Gastroesophageal sphincter (tissue), 4 donors: ENCODE data around the gene C17orf50. TPM values are rescaled to one million over a fixed set of nuclear protein-coding genes. Genes with fewer than 3 reads are reported as not detected.

ENCODE experiments used
- ATAC-seq: fragments of 150-250 bp; one replicate; pipeline ENCODE4 v1.9.1; 2016; ENCODE audit warnings: mild to moderate bottlenecking, moderate library complexity
- H3K27ac ChIP-seq, 4 donors: fragments of 200-600 bp; sonication (generic) in 3 of 4; 1 replicate in 3 of 4; 2 replicates in 1 of 4; pipeline ENCODE4 v1.5.1; 2016 to 2019
- H3K27me3 ChIP-seq: fragments of 200-600 bp; sonication (generic); one replicate; pipeline ENCODE4 v1.5.1; 2019
- H3K36me3 ChIP-seq, 2 donors: fragments of 200-600 bp; sonication (generic); one replicate each; pipeline ENCODE4 v1.5.1; 2019; ENCODE audit warnings: control low read depth in 1 of 2
- H3K4me1 ChIP-seq, 3 donors: fragments of 200-600 bp; sonication (generic); 1 replicate in 2 of 3; 2 replicates in 1 of 3; pipeline ENCODE4 v1.5.1; 2016 to 2019; ENCODE audit warnings: control low read depth in 2 of 3
- H3K4me3 ChIP-seq, 2 donors: fragments of 200-600 bp; sonication (generic); one replicate each; pipeline ENCODE4 v1.5.1; 2019; ENCODE audit warnings: mild to moderate bottlenecking in 1 of 2, moderate library complexity in 1 of 2
- H3K9me3 ChIP-seq, 3 donors: fragments of 200-600 bp; sonication (generic); one replicate each; pipeline ENCODE4 v1.5.1; 2017 to 2019; ENCODE audit warnings: control low read depth in 2 of 3
- EP300 ChIP-seq: sonication (generic); formaldehyde crosslinking; IDR thresholded peaks from one replicate; pipeline ENCODE4 v1.6.1; 2017; ENCODE audit warnings: antibody characterized with exemption, mild to moderate bottlenecking
- POLR2A ChIP-seq, 2 donors: fragments of 450-650 bp; IDR thresholded peaks; one replicate each; pipeline ENCODE4 v1.6.1; 2017; ENCODE audit warnings: antibody characterized with exemption in 2 of 2, mild to moderate bottlenecking in 2 of 2, moderate library complexity in 1 of 2
- POLR2AphosphoS5 ChIP-seq: sonication (generic); formaldehyde crosslinking; IDR thresholded peaks from one replicate; pipeline ENCODE4 v1.6.1; 2017; ENCODE audit warnings: antibody characterized with exemption
- WGBS, 2 donors: methylation state at CpG; one replicate each; pipeline ENCODE4 v1.1.5; 2018; ENCODE audit warnings: low coverage in 1 of 2; 5-methylcytosine and 5-hydroxymethylcytosine counted together
- total RNA-seq, 4 donors: library from RNA; depleted of rRNA; stranded (reverse); fragments of >200 nt; gene quantifications; one replicate each; pipeline ENCODE4 v1.1.0, GENCODE V29; 2016
- TF ChIP-seq, protein P1 (sequence below), 4 experiments: fragments of 200-600 bp in 2 of 4; fragments of 450-650 bp in 2 of 4; sonication (generic) in 1 of 4; IDR thresholded peaks; one replicate each; pipeline ENCODE4 v1.5.1; 2017 to 2019; ENCODE audit warnings: antibody characterized with exemption in 4 of 4, mild to moderate bottlenecking in 2 of 4, moderate library complexity in 2 of 4

The C17orf50 gene
- total RNA-seq, 4 donors from 2014 or later: not detected

DNA sequence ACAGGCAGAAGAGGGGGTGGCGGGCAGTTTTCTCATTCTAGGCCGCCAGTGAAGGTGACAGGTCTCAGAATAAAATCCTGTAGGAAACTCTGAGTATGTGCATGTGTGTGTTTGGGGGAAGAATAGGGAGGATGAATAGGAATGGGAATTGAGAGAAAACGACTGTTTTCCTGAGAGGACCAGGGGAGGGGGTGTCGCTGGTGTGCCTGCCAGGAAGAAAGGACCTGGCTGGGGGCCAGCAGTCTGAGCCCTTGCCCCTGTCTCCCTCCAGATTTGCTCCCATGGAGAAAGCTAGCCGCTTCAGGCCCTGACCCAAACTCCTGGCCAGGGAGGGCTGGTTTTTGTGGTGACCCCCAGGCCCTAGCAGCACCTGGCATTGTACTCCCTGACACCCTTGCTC, 14.4 kb downstream of the C17orf50 start:
- no peak for TF ChIP-seq EP300
- TF ChIP-seq POLR2A (IDR thresholded peaks at IDR 0.05): no peak
- TF ChIP-seq, protein P1, sequence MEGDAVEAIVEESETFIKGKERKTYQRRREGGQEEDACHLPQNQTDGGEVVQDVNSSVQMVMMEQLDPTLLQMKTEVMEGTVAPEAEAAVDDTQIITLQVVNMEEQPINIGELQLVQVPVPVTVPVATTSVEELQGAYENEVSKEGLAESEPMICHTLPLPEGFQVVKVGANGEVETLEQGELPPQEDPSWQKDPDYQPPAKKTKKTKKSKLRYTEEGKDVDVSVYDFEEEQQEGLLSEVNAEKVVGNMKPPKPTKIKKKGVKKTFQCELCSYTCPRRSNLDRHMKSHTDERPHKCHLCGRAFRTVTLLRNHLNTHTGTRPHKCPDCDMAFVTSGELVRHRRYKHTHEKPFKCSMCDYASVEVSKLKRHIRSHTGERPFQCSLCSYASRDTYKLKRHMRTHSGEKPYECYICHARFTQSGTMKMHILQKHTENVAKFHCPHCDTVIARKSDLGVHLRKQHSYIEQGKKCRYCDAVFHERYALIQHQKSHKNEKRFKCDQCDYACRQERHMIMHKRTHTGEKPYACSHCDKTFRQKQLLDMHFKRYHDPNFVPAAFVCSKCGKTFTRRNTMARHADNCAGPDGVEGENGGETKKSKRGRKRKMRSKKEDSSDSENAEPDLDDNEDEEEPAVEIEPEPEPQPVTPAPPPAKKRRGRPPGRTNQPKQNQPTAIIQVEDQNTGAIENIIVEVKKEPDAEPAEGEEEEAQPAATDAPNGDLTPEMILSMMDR (IDR thresholded peaks at IDR 0.05): no peak
- no peak for TF ChIP-seq POLR2AphosphoS5
- H3K4me3 ChIP-seq: peak overlapping the region; percentile 8 to 37
- WGBS, 2 donors: 10 to 37% methylated on average over 3 of the region's 5 CpGs

DNA sequence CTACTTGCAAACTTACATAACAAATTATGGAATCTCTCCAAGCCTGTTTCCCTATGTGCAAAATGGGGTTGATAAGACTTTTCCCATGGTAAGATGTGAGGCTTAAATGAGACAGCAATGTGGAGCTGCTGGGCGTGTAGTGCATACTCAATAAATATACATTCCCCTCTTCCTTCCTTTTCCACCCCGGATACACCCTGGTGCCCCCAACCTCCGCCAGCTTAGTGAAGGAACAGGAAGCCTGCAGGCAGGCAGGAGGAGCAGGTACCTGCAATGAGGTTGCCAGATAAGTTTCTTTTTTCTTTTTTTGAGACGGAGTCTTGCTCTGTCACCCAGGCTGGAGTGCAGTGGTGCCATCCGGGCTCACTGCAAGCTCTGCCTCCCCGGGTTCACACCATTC, 14.9 kb downstream of the C17orf50 start:
- H3K4me1 ChIP-seq: peaks cover 3 to 74% (median 12%) of the 10 kb centered on the region in 3 donors
- TF ChIP-seq POLR2A (IDR thresholded peaks at IDR 0.05) (no peak), EP300 (no peak)
- 59% methylated on average over 5 of the region's 6 CpGs; no CpG with 5 or more reads in 1 of the 2 donors for WGBS, 2 donors

More for the DNA sequence above, 14.4 kb downstream of the C17orf50 start:
- Histone ChIP-seq H3K36me3 (peaks cover 0 to 9% of the 10 kb centered on the region in 2 donors), H3K27ac (peak overlapping the region; percentile 88 to 92 (median 90)), H3K4me1 (peaks cover 3 to 74% (median 12%) of the 10 kb centered on the region in 3 donors), H3K9me3 (no peaks in the 10 kb centered on the region), H3K27me3 (no peaks in the 10 kb centered on the region)
- ATAC-seq: no peak

DNA sequence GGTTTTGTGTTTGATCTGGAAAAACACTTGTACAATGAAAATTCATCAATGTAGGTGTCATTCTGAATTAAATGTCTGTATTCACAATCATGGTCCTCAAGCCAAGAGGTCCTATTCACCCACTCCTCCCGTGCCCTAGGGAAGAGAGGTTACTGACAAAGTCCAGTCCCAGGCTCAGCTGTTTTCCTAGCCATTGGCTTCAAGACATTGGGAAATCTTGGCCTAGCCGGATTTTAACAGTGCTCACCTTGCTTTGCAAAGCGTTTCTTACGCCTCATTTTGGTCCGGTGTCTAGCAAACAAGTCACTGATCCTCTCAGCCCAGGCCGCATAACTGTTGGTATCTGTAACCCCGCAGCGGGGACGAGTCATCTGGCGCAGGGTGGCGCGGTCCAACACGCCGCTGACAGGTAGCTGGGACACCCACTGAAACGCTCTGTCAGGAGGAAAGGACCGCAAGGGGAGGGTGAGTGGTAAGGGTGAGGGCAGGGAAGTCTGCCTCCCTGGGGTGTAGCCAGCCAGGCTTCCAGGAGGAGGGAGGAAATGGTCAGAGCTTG, 18.0 kb downstream of the C17orf50 start:
- H3K27ac ChIP-seq: peak overlapping the region; percentile 39 to 91 (median 78)
- peaks cover 0 to 9% of the 10 kb centered on the region in 2 donors for H3K36me3 ChIP-seq
- no peak for TF ChIP-seq POLR2A (IDR thresholded peaks at IDR 0.05)
- TF ChIP-seq, protein P1 (IDR thresholded peaks at IDR 0.05): no peak
- TF ChIP-seq POLR2AphosphoS5: no peak
- TF ChIP-seq EP300: no peak
- ATAC-seq: no peak
- H3K4me3 ChIP-seq: no peak overlapping the region
- H3K4me1 ChIP-seq: peaks cover 0 to 83% (median 10%) of the 10 kb centered on the region in 3 donors
- no peaks in the 10 kb centered on the region for H3K27me3 ChIP-seq
- 89 to 94% methylated on average over 5 to 13 of the region's 16 CpGs for WGBS, 2 donors
- no peaks in the 10 kb centered on the region for H3K9me3 ChIP-seq

More for the DNA sequence above, 14.9 kb downstream of the C17orf50 start:
- H3K27me3 ChIP-seq: no peaks in the 10 kb centered on the region
- H3K27ac ChIP-seq: peak overlapping the region; percentile 88 to 92 (median 90)
- H3K36me3 ChIP-seq: peaks cover 0 to 9% of the 10 kb centered on the region in 2 donors
- H3K9me3 ChIP-seq: no peaks in the 10 kb centered on the region
- peak overlapping the region in 1 of 2 donors; percentile 37 for H3K4me3 ChIP-seq
- ATAC-seq: no peak

DNA sequence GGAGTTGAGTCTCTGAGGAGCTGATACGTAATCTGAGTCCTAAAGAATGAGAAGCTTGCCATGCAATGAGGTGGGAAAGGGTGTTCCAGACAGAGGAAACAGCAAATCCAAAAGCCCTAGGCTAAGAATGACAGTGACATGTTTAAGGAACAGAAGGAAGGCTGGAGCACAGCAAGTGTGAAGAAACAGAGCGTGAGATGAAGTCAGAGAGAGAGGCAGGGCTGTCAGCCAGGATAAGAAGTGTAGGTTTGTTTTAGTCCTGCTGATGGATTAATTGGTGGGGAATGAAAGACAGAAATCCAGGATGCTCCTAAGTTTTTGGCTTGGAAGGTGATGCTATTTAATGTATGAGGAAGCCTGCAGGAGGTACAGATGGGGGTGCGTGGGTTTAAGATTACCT, 20.3 kb downstream of the C17orf50 start:
- H3K36me3 ChIP-seq: peaks cover 0 to 9% of the 10 kb centered on the region in 2 donors
- 48 to 89% methylated on average over 1 to 3 of the region's 3 CpGs for whole genome bisulfite sequencing, 2 donors
- H3K27ac ChIP-seq: peak overlapping the region in 3 of 4 donors; percentile 56 to 84 (median 81)
- no peaks in the 10 kb centered on the region for H3K27me3 ChIP-seq
- no peak for ATAC-seq
- peaks cover 0 to 82% (median 16%) of the 10 kb centered on the region in 3 donors for H3K4me1 ChIP-seq
- TF ChIP-seq EP300 (no peak), POLR2A (IDR thresholded peaks at IDR 0.05) (no peak), POLR2AphosphoS5 (no peak)
- TF ChIP-seq, protein P1 (IDR thresholded peaks at IDR 0.05): no peak
- H3K9me3 ChIP-seq: no peaks in the 10 kb centered on the region
- no peak overlapping the region for H3K4me3 ChIP-seq

DNA sequence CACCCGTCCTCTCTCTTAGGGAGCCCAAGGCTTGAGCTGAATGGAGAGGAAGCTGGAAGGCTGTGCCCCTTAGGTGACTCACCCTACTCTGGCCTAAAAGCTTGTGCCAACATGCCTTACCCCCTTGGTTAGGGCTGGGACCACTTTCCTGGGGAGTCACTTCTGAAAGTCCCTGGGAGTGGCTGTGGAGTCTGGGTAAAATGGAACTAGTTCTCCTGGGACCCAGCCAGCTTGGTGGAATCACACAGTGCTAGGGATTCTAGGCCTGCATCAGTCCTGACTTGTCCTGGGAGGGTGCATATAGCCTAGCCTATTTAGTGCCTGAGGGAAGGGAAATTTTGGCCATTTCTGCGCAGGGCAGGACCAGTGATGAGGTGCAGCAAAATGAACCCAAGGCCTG, 24.2 kb downstream of the C17orf50 start:
- ATAC-seq: no peak
- peaks cover 11 to 89% (median 31%) of the 10 kb centered on the region in 3 donors for H3K4me1 ChIP-seq
- no peaks in the 10 kb centered on the region for H3K27me3 ChIP-seq
- no peak for TF ChIP-seq POLR2AphosphoS5
- no peak for TF ChIP-seq POLR2A (IDR thresholded peaks at IDR 0.05)
- TF ChIP-seq, protein P1 (IDR thresholded peaks at IDR 0.05): no peak
- TF ChIP-seq EP300: no peak
- no peaks in the 10 kb centered on the region for H3K36me3 ChIP-seq
- no peaks in the 10 kb centered on the region for H3K9me3 ChIP-seq
- WGBS, 2 donors: 80% methylated on average over 1 of the region's 2 CpGs; no CpG with 5 or more reads in 1 of the 2 donors
- H3K27ac ChIP-seq: peak overlapping the region in 3 of 4 donors; percentile 81 to 84 (median 84)
- H3K4me3 ChIP-seq: no peak overlapping the region
